Ascending aorta (tissue), 2 donors: ENCODE results near the gene CELA2A. TPM values are rescaled to one million over a fixed set of nuclear protein-coding genes. Genes with fewer than 3 reads are reported as not detected.
"Not testable (repeated sequence)": the region's sequence is repeated elsewhere in the genome, so short reads cannot be mapped to it uniquely, and the experiment has no call there.

Experiments
- DNase-seq, 2 donors: peaks; one replicate each; pipeline ENCODE4 v3.0.0-alpha.2; 2019; ENCODE audit warnings: low spot score in 2 of 2
- H3K27ac ChIP-seq, 2 donors: fragments of 200-600 bp; sonication (generic); one replicate each; pipeline ENCODE4 v1.5.1; 2016 to 2017; ENCODE audit warnings: mild to moderate bottlenecking in 1 of 2
- H3K27me3 ChIP-seq: fragments of 200-600 bp; sonication (generic); one replicate; pipeline ENCODE4 v1.5.1; 2017
- H3K36me3 ChIP-seq, 2 donors: fragments of 200-600 bp; sonication (generic); one replicate each; pipeline ENCODE4 v1.5.1; 2016
- H3K4me1 ChIP-seq, 2 donors: fragments of 200-600 bp; sonication (generic); one replicate each; pipeline ENCODE4 v1.5.1; 2016 to 2017; ENCODE audit warnings: mild to moderate bottlenecking in 1 of 2
- H3K4me3 ChIP-seq, 2 donors: fragments of 200-600 bp; sonication (generic); one replicate each; pipeline ENCODE4 v1.5.1; 2016 to 2017; ENCODE audit warnings: mild to moderate bottlenecking in 1 of 2
- H3K9me3 ChIP-seq, 2 donors: fragments of 200-600 bp; sonication (generic); one replicate each; pipeline ENCODE4 v1.5.1; 2016
- CTCF ChIP-seq, 3 experiments: fragments of 200-600 bp in 2 of 3; fragments of 450-650 bp in 1 of 3; sonication (generic) in 2 of 3; IDR thresholded peaks; one replicate each; pipeline ENCODE4 v1.5.1; 2016 to 2019; ENCODE audit warnings: antibody characterized with exemption in 3 of 3, mild to moderate bottlenecking in 1 of 3, moderate library complexity in 1 of 3
- intact Hi-C: fragments of 100-400 bp; cut with DNase I; formaldehyde crosslinking; loops from one replicate; pipeline ENCODE4 v1.15.1; 2023
- total RNA-seq: library from RNA; depleted of rRNA; stranded (reverse); fragments of >200 nt; gene quantifications from one replicate; pipeline ENCODE4 v1.1.0, GENCODE V29; 2016

Gene CELA2A
- total RNA-seq, 1 donor from 2014 or later = not detected

GRCh38 chr1:15465674-15466073, 9.1 kb downstream of the CELA2A start:
- Histone ChIP-seq H3K4me1 (no peaks in the 10 kb centered on the region), H3K36me3 (no peaks in the 10 kb centered on the region), H3K27ac (no peak overlapping the region), H3K9me3 (no peaks in the 10 kb centered on the region), H3K4me3 (no peak overlapping the region), H3K27me3 (no peaks in the 10 kb centered on the region)
- intact Hi-C loops = no loop called here
- DNase-seq = no peak
- no peak for TF ChIP-seq CTCF (IDR thresholded peaks at IDR 0.05)

GRCh38 chr1:15466955-15467625, 10.6 kb downstream of the CELA2A start:
- H3K27ac ChIP-seq, intact Hi-C loops: not testable (repeated sequence)

GRCh38 chr1:15468145-15468544, 11.6 kb downstream of the CELA2A start:
- intact Hi-C loops = no loop called here
- no peak overlapping the region for H3K27ac ChIP-seq

More at GRCh38 chr1:15466955-15467625, 10.6 kb downstream of the CELA2A start:
- not testable (repeated sequence) for H3K36me3 ChIP-seq, H3K4me1 ChIP-seq, DNase-seq, H3K4me3 ChIP-seq, H3K27me3 ChIP-seq, H3K9me3 ChIP-seq

GRCh38 chr1:15469361-15469760, 12.8 kb downstream of the CELA2A start:
- Histone ChIP-seq H3K4me1 (no peaks in the 10 kb centered on the region), H3K36me3 (no peaks in the 10 kb centered on the region), H3K27me3 (no peaks in the 10 kb centered on the region), H3K27ac (no peak overlapping the region), H3K4me3 (no peak overlapping the region), H3K9me3 (no peaks in the 10 kb centered on the region)
- intact Hi-C loops = no loop called here
- no peak for DNase-seq
- no peak for TF ChIP-seq CTCF (IDR thresholded peaks at IDR 0.05)

More at GRCh38 chr1:15468145-15468544, 11.6 kb downstream of the CELA2A start:
- H3K9me3 ChIP-seq = no peaks in the 10 kb centered on the region
- no peaks in the 10 kb centered on the region for H3K4me1 ChIP-seq
- no peaks in the 10 kb centered on the region for H3K36me3 ChIP-seq
- TF ChIP-seq CTCF (IDR thresholded peaks at IDR 0.05) = no peak
- H3K27me3 ChIP-seq = no peaks in the 10 kb centered on the region
- no peak overlapping the region for H3K4me3 ChIP-seq
- DNase-seq = no peak

- H3K9me3 ChIP-seq, DNase-seq, H3K27me3 ChIP-seq, H3K4me1 ChIP-seq, H3K36me3 ChIP-seq, H3K27ac ChIP-seq, intact Hi-C loops, H3K4me3 ChIP-seq: not testable (repeated sequence)
These were observed 13.4 kb downstream of the CELA2A start for GRCh38 chr1:15469821-15470448.

GRCh38 chr1:15471067-15471466, 14.5 kb downstream of the CELA2A start:
- intact Hi-C loops, H3K9me3 ChIP-seq, H3K36me3 ChIP-seq, H3K27me3 ChIP-seq, H3K27ac ChIP-seq, H3K4me1 ChIP-seq, H3K4me3 ChIP-seq, DNase-seq: not testable (repeated sequence)

- intact Hi-C loops, DNase-seq, H3K9me3 ChIP-seq, H3K27me3 ChIP-seq, H3K4me1 ChIP-seq, H3K36me3 ChIP-seq, H3K27ac ChIP-seq, H3K4me3 ChIP-seq: not testable (repeated sequence)
These were observed 15.2 kb downstream of the CELA2A start for GRCh38 chr1:15471723-15472122.
